GM23338 (cell line): ENCODE data around the gene CES5A. TPM values are rescaled to one million over a fixed set of nuclear protein-coding genes. Genes with fewer than 3 reads are reported as not detected.

ENCODE experiments used
- ATAC-seq: fragments of 200-7000 bp; cut with Tn5 transposase; 3 replicates; pipeline ENCODE4 v1.9.1; 2020
- DNase-seq: peaks from one replicate; pipeline ENCODE4 v3.0.0-alpha.2; 2015; ENCODE audit warnings: low spot score
- H2AFZ ChIP-seq: fragments of 200-600 bp; sonication (generic); 2 replicates; pipeline ENCODE4 v1.8.0; 2016; ENCODE audit warnings: antibody characterized with exemption, mild to moderate bottlenecking, moderate library complexity
- H3F3A ChIP-seq: fragments of 200-600 bp; sonication (generic); replicated peaks from 2 replicates; pipeline ENCODE4 v1.8.0; 2017; ENCODE audit warnings: antibody characterized with exemption, mixed run types, low read depth
- H3K27ac ChIP-seq: fragments of 200-600 bp; sonication (generic); 2 replicates; pipeline ENCODE4 v1.6.1; 2016; ENCODE audit warnings: low read depth
- H3K27me3 ChIP-seq: fragments of 200-600 bp; sonication (generic); 2 replicates; pipeline ENCODE4 v1.8.0; 2016; ENCODE audit warnings: mild to moderate bottlenecking, mixed run types, moderate library complexity; ENCODE audit not compliant: insufficient read depth
- H3K36me3 ChIP-seq: fragments of 200-600 bp; sonication (generic); 2 replicates; pipeline ENCODE4 v1.8.0; 2016; ENCODE audit warnings: mild to moderate bottlenecking; ENCODE audit not compliant: insufficient read depth
- H3K4me1 ChIP-seq: fragments of 200-600 bp; sonication (generic); 2 replicates; pipeline ENCODE4 v1.8.0; 2016; ENCODE audit warnings: mild to moderate bottlenecking, moderate library complexity; ENCODE audit not compliant: insufficient read depth
- H3K4me2 ChIP-seq: fragments of 200-600 bp; sonication (generic); 2 replicates; pipeline ENCODE4 v1.7.1; 2017; ENCODE audit warnings: mixed run types
- H3K4me3 ChIP-seq: fragments of 200-600 bp; sonication (generic); 2 replicates; pipeline ENCODE4 v1.6.1; 2016; ENCODE audit warnings: mixed run types
- H3K79me2 ChIP-seq: fragments of 200-600 bp; sonication (generic); replicated peaks from 2 replicates; pipeline ENCODE4 v1.8.0; 2017; ENCODE audit warnings: mild to moderate bottlenecking; ENCODE audit not compliant: insufficient read depth
- H3K9me2 ChIP-seq: fragments of 200-600 bp; sonication (generic); 2 replicates; pipeline ENCODE4 v1.8.0; 2017; ENCODE audit not compliant: insufficient read depth
- H4K20me1 ChIP-seq: fragments of 200-600 bp; sonication (generic); replicated peaks from 2 replicates; pipeline ENCODE4 v1.8.0; 2017; ENCODE audit warnings: mild to moderate bottlenecking; ENCODE audit not compliant: insufficient read depth
- H3K27ac Mint-ChIP-seq: 2 replicates; pipeline ENCODE4 v1.8.0; 2020; ENCODE audit warnings: inconsistent platforms, mild to moderate bottlenecking, moderate library complexity, mixed read lengths
- H3K27me3 Mint-ChIP-seq: 3 replicates; pipeline ENCODE4 v1.8.0; 2022; ENCODE audit warnings: low read depth, mild to moderate bottlenecking, moderate library complexity, mixed read lengths, inconsistent platforms; ENCODE audit not compliant: insufficient read depth, poor library complexity
- H3K36me3 Mint-ChIP-seq: 3 replicates; pipeline ENCODE4 v1.8.0; 2021; ENCODE audit warnings: low read depth, mild to moderate bottlenecking, inconsistent platforms, moderate library complexity, mixed read lengths
- H3K4me1 Mint-ChIP-seq: 3 replicates; pipeline ENCODE4 v1.8.0; 2020; ENCODE audit warnings: mild to moderate bottlenecking, inconsistent platforms, mixed read lengths
- H3K4me3 Mint-ChIP-seq: 3 replicates; pipeline ENCODE4 v1.8.0; 2021; ENCODE audit warnings: moderate library complexity, mild to moderate bottlenecking, inconsistent platforms, mixed read lengths
- H3K9me3 Mint-ChIP-seq: 3 replicates; pipeline ENCODE4 v1.8.0; 2020; ENCODE audit warnings: moderate library complexity, mild to moderate bottlenecking, inconsistent platforms, mixed read lengths
- CREB1 ChIP-seq: fragments of 250-450 bp; sonication (Bioruptor Pico); IDR thresholded peaks from 2 replicates; pipeline ENCODE4 v1.5.0; 2020; ENCODE audit warnings: low read depth, mild to moderate bottlenecking, moderate library complexity
- EZH2 ChIP-seq: fragments of 200-600 bp; sonication (generic); IDR thresholded peaks from one replicate; pipeline ENCODE4 v1.8.0; 2017; ENCODE audit warnings: antibody characterized with exemption, mild to moderate bottlenecking, low read depth; ENCODE audit not compliant: unreplicated experiment
- EZH2phosphoT487 ChIP-seq: fragments of 200-600 bp; sonication (generic); IDR thresholded peaks from one replicate; pipeline ENCODE4 v1.8.1; 2018; ENCODE audit warnings: antibody characterized with exemption; ENCODE audit not compliant: unreplicated experiment
- JUNB ChIP-seq: IDR thresholded peaks from one replicate; pipeline ENCODE4 v1.6.1; 2016; ENCODE audit warnings: antibody characterized with exemption; ENCODE audit not compliant: unreplicated experiment
- NANOG ChIP-seq: IDR thresholded peaks from 2 replicates; pipeline ENCODE4 v1.6.1; 2016; ENCODE audit warnings: antibody characterized with exemption, borderline replicate concordance
- POLR2AphosphoS5 ChIP-seq: IDR thresholded peaks from 2 replicates; pipeline ENCODE4 v1.6.1; 2016; ENCODE audit warnings: antibody characterized with exemption, low read depth
- STAT1 ChIP-seq: IDR thresholded peaks from one replicate; pipeline ENCODE4 v1.6.1; 2016; ENCODE audit warnings: antibody characterized with exemption; ENCODE audit not compliant: unreplicated experiment
- ZNF114 ChIP-seq: fragments of 250-450 bp; sonication (Bioruptor Pico); IDR thresholded peaks from 2 replicates; pipeline ENCODE4 v1.5.0; 2020; ENCODE audit warnings: mild to moderate bottlenecking, moderate library complexity
- ZNF331 ChIP-seq: fragments of 250-450 bp; sonication (Bioruptor Pico); IDR thresholded peaks from 2 replicates; pipeline ENCODE4 v1.5.0; 2020; ENCODE audit warnings: low read depth, mild to moderate bottlenecking, moderate library complexity
- ZNF462 ChIP-seq: fragments of 250-450 bp; sonication (Bioruptor Pico); IDR thresholded peaks from 2 replicates; pipeline ENCODE4 v1.5.0; 2020; ENCODE audit warnings: mild to moderate bottlenecking, moderate library complexity
- polyA plus RNA-seq: library from polyadenylated mRNA; unstranded; fragments of >200 nt; fragmentation: Nextera tagmentation; extraction: Ambion mirVana; gene quantifications from 2 replicates; pipeline ENCODE4 v1.2.1, GENCODE V29; 2016
- total RNA-seq: library from RNA; depleted of rRNA; stranded (reverse); fragments of >200 nt; shearing (Covaris generic); gene quantifications from 2 replicates; pipeline ENCODE4 v1.2.3, GENCODE V29; 2014
- TF ChIP-seq, protein P1 (sequence below): IDR thresholded peaks from one replicate; pipeline ENCODE4 v1.6.1; 2018; ENCODE audit warnings: antibody characterized with exemption; ENCODE audit not compliant: unreplicated experiment
- TF ChIP-seq, protein P2 (sequence below): IDR thresholded peaks from 2 replicates; pipeline ENCODE4 v1.6.1; 2016; ENCODE audit warnings: antibody characterized with exemption
- TF ChIP-seq, protein P3 (sequence below), 2 experiments: fragments of 200-600 bp in 1 of 2; sonication (generic) in 1 of 2; conservative IDR thresholded peaks; 2 replicates each; pipeline versions ENCODE4 v1.5.1 to v1.6.1; 2016 to 2017; ENCODE audit warnings: antibody characterized with exemption in 2 of 2, low read depth in 2 of 2, mild to moderate bottlenecking in 2 of 2, moderate library complexity in 1 of 2

Gene CES5A
- total and polyA plus RNA-seq, 2 experiments from 2014 or later = not detected

- H3K36me3 ChIP-seq = no peaks in the 10 kb centered on the region
- no peak overlapping the region for H3K4me3 ChIP-seq
- H3K27me3 Mint-ChIP-seq = peaks cover 10% of the 10 kb centered on the region
- no peak for DNase-seq
- no peak overlapping the region for H3K27ac ChIP-seq
- no peak overlapping the region for H3K4me2 ChIP-seq
- no peaks in the 10 kb centered on the region for H3K9me3 Mint-ChIP-seq
- TF ChIP-seq, protein P1, sequence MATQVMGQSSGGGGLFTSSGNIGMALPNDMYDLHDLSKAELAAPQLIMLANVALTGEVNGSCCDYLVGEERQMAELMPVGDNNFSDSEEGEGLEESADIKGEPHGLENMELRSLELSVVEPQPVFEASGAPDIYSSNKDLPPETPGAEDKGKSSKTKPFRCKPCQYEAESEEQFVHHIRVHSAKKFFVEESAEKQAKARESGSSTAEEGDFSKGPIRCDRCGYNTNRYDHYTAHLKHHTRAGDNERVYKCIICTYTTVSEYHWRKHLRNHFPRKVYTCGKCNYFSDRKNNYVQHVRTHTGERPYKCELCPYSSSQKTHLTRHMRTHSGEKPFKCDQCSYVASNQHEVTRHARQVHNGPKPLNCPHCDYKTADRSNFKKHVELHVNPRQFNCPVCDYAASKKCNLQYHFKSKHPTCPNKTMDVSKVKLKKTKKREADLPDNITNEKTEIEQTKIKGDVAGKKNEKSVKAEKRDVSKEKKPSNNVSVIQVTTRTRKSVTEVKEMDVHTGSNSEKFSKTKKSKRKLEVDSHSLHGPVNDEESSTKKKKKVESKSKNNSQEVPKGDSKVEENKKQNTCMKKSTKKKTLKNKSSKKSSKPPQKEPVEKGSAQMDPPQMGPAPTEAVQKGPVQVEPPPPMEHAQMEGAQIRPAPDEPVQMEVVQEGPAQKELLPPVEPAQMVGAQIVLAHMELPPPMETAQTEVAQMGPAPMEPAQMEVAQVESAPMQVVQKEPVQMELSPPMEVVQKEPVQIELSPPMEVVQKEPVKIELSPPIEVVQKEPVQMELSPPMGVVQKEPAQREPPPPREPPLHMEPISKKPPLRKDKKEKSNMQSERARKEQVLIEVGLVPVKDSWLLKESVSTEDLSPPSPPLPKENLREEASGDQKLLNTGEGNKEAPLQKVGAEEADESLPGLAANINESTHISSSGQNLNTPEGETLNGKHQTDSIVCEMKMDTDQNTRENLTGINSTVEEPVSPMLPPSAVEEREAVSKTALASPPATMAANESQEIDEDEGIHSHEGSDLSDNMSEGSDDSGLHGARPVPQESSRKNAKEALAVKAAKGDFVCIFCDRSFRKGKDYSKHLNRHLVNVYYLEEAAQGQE = no peak
- TF ChIP-seq JUNB = no peak
- TF ChIP-seq STAT1 = no peak
- no peak for TF ChIP-seq EZH2
- no peak for TF ChIP-seq ZNF331 (CRISPR knock-in tag)
- no peak for TF ChIP-seq EZH2phosphoT487
- TF ChIP-seq ZNF462 = no peak
- TF ChIP-seq ZNF114 (CRISPR knock-in tag) = no peak
- TF ChIP-seq, protein P2, sequence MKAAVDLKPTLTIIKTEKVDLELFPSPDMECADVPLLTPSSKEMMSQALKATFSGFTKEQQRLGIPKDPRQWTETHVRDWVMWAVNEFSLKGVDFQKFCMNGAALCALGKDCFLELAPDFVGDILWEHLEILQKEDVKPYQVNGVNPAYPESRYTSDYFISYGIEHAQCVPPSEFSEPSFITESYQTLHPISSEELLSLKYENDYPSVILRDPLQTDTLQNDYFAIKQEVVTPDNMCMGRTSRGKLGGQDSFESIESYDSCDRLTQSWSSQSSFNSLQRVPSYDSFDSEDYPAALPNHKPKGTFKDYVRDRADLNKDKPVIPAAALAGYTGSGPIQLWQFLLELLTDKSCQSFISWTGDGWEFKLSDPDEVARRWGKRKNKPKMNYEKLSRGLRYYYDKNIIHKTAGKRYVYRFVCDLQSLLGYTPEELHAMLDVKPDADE = no peak
- TF ChIP-seq POLR2AphosphoS5 = no peak
- TF ChIP-seq, protein P3, sequence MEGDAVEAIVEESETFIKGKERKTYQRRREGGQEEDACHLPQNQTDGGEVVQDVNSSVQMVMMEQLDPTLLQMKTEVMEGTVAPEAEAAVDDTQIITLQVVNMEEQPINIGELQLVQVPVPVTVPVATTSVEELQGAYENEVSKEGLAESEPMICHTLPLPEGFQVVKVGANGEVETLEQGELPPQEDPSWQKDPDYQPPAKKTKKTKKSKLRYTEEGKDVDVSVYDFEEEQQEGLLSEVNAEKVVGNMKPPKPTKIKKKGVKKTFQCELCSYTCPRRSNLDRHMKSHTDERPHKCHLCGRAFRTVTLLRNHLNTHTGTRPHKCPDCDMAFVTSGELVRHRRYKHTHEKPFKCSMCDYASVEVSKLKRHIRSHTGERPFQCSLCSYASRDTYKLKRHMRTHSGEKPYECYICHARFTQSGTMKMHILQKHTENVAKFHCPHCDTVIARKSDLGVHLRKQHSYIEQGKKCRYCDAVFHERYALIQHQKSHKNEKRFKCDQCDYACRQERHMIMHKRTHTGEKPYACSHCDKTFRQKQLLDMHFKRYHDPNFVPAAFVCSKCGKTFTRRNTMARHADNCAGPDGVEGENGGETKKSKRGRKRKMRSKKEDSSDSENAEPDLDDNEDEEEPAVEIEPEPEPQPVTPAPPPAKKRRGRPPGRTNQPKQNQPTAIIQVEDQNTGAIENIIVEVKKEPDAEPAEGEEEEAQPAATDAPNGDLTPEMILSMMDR (conservative IDR thresholded peaks at IDR 0.05; ENCODE audit: low read depth in 2 of 2) = no peak
- no peak for TF ChIP-seq CREB1 (CRISPR knock-in tag)
- TF ChIP-seq NANOG = no peak
- no peaks in the 10 kb centered on the region for H3F3A ChIP-seq
- no peak for ATAC-seq
- H3K4me1 Mint-ChIP-seq = peaks cover 19% of the 10 kb centered on the region
- H2AFZ ChIP-seq = no peak overlapping the region
- H4K20me1 ChIP-seq = no peaks in the 10 kb centered on the region
- no peaks in the 10 kb centered on the region for H3K79me2 ChIP-seq
- H3K4me1 ChIP-seq = peaks cover 10% of the 10 kb centered on the region
- H3K27ac Mint-ChIP-seq = no peak overlapping the region
- H3K36me3 Mint-ChIP-seq = no peaks in the 10 kb centered on the region
- no peak overlapping the region for H3K4me3 Mint-ChIP-seq
- no peaks in the 10 kb centered on the region for H3K27me3 ChIP-seq
- H3K9me2 ChIP-seq = no peaks in the 10 kb centered on the region
Measured at GRCh38 chr16:55811811-55812210, 63.4 kb downstream of the CES5A start.
